Measurements from ENCODE around the gene DNAH9.

- TF ChIP-seq CTCF (IDR thresholded peaks at IDR 0.05 in 4 of 5, conservative IDR thresholded peaks at IDR 0.05 in 1 of 5) (no peak), POLR2A (IDR thresholded peaks at IDR 0.05) (peak; percentile 98)
Observed at GRCh38 chr17:11997147-11997971, 399.1 kb downstream of the DNAH9 start, which contains the start of gene ZNF18.

Data from gastrocnemius medialis (tissue), 4 donors.